Mesendoderm (in vitro differentiated cells): ENCODE data around the gene TBPL1.

Experiments
- DNase-seq: peaks from one replicate; pipeline ENCODE4 v3.0.0; 2013
- H2AK5ac ChIP-seq: 2 replicates; pipeline ENCODE4 v1.6.1; 2013; ENCODE audit warnings: low read length, inconsistent platforms
- H2BK120ac ChIP-seq: 2 replicates; pipeline ENCODE4 v1.6.1; 2013; ENCODE audit warnings: low read depth, mild to moderate bottlenecking, low read length, moderate library complexity, mixed read lengths
- H2BK15ac ChIP-seq: replicated peaks from 2 replicates; pipeline ENCODE4 v1.6.1; 2013; ENCODE audit warnings: low read depth, mild to moderate bottlenecking, moderate library complexity
- H2BK5ac ChIP-seq: 2 replicates; pipeline ENCODE4 v1.6.1; 2013; ENCODE audit warnings: low read length, inconsistent platforms
- H3K18ac ChIP-seq: 2 replicates; pipeline ENCODE4 v1.6.1; 2013; ENCODE audit warnings: mild to moderate bottlenecking, low read length, mixed read lengths
- H3K23ac ChIP-seq: one replicate; pipeline ENCODE4 v1.6.1; 2013; ENCODE audit warnings: low read length
- H3K27ac ChIP-seq: 2 replicates; pipeline ENCODE4 v1.5.1; 2013; ENCODE audit warnings: low read depth, mild to moderate bottlenecking, inconsistent platforms, low read length, moderate library complexity
- H3K27me3 ChIP-seq: 2 replicates; pipeline ENCODE4 v1.6.1; 2013; ENCODE audit warnings: low read length, control low read depth, mild to moderate bottlenecking, inconsistent platforms; ENCODE audit not compliant: insufficient read depth, poor library complexity
- H3K36me3 ChIP-seq: 2 replicates; pipeline ENCODE4 v1.6.1; 2013; ENCODE audit warnings: low read length, inconsistent platforms; ENCODE audit not compliant: control insufficient read depth, insufficient read depth
- H3K4ac ChIP-seq: one replicate; pipeline ENCODE4 v1.6.1; 2013; ENCODE audit warnings: low read depth, mild to moderate bottlenecking, low read length, moderate library complexity
- H3K4me1 ChIP-seq: 2 replicates; pipeline ENCODE4 v1.6.1; 2013; ENCODE audit warnings: low read depth, low read length, inconsistent platforms; ENCODE audit not compliant: control insufficient read depth
- H3K4me2 ChIP-seq: 2 replicates; pipeline ENCODE4 v1.6.1; 2013; ENCODE audit warnings: low read length
- H3K4me3 ChIP-seq: 2 replicates; pipeline ENCODE4 v1.5.1; 2013; ENCODE audit warnings: mild to moderate bottlenecking, low read length
- H3K56ac ChIP-seq: one replicate; pipeline ENCODE4 v1.6.1; 2013; ENCODE audit warnings: low read length
- H3K79me1 ChIP-seq: 2 replicates; pipeline ENCODE4 v1.6.1; 2013; ENCODE audit warnings: low read length, inconsistent platforms
- H3K79me2 ChIP-seq: 2 replicates; pipeline ENCODE4 v1.6.1; 2013; ENCODE audit warnings: mild to moderate bottlenecking, low read length; ENCODE audit not compliant: control insufficient read depth, insufficient read depth
- H3K9ac ChIP-seq: 2 replicates; pipeline ENCODE4 v1.6.1; 2013; ENCODE audit warnings: low read length, inconsistent platforms
- H4K5ac ChIP-seq: one replicate; pipeline ENCODE4 v1.6.1; 2013; ENCODE audit warnings: low read length
- H4K8ac ChIP-seq: one replicate; pipeline ENCODE4 v1.6.1; 2013; ENCODE audit warnings: low read depth, mild to moderate bottlenecking, control low read depth, low read length, moderate library complexity
- WGBS: extraction: QIAGEN DNeasy Blood & Tissue Kit; methylation state at CpG from one replicate; pipeline ENCODE4 v1.1.7; 2013; ENCODE audit warnings: low lambda C conversion rate, missing lambda C conversion rate; ENCODE audit not compliant: insufficient coverage; ENCODE audit errors: extremely low coverage; 5-methylcytosine and 5-hydroxymethylcytosine counted together

TBPL1 gene

DNA sequence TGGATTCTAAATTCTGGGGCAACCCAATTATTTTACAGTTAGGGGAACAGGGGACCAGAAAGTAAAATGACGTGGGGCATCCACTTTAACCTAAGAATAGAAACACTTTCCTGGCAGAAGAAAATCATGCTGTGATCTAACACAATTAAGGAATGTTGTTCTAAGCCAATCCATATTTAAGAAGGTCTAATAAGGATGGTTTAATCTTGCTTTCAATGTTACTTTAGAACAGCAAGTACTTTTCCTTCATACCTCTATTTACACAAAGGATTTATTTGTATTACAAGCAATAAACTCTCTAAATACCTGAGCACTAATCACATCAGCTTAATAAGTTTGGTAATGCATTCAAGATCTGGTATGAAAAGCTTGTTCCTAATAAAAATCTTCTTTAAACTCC lies 67.0 kb downstream of the TBPL1 start:
- H3K9ac ChIP-seq = no peak overlapping the region
- H4K5ac ChIP-seq = no peak overlapping the region
- no peak overlapping the region for H2AK5ac ChIP-seq
- no peak overlapping the region for H3K23ac ChIP-seq
- no peaks in the 10 kb centered on the region for H3K4me1 ChIP-seq
- H3K79me2 ChIP-seq = no peaks in the 10 kb centered on the region
- H4K8ac ChIP-seq = no peak overlapping the region
- H3K56ac ChIP-seq = no peak overlapping the region
- no CpG with 5 or more reads among the region's 1 CpG for WGBS
- no peaks in the 10 kb centered on the region for H3K36me3 ChIP-seq
- H3K27ac ChIP-seq = no peak overlapping the region
- H3K4me2 ChIP-seq = no peak overlapping the region
- DNase-seq = no peak
- no peak overlapping the region for H3K18ac ChIP-seq
- no peak overlapping the region for H2BK15ac ChIP-seq
- no peak overlapping the region for H3K4me3 ChIP-seq
- no peaks in the 10 kb centered on the region for H3K79me1 ChIP-seq
- no peaks in the 10 kb centered on the region for H3K27me3 ChIP-seq
- no peak overlapping the region for H2BK5ac ChIP-seq
- no peak overlapping the region for H3K4ac ChIP-seq
- H2BK120ac ChIP-seq = no peak overlapping the region

DNA sequence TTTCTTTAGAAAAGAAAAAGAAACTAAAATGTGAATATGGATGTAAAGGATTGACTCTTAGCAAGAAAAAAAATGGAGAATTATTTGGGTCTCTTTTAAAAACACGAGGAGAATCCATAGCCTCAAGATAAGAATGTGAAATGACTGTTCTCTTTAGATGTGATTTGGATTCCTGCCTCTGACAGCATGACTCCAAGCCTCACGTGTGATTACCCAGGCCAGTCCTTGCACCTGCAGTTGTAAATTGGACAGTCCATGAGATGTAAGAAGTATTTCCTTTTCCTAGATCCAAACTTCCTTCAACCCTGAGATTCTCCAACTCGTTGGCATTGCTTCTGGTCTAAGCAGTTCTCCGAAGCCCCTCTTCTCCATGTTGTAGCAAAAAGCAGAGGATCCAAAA lies 67.5 kb downstream of the TBPL1 start:
- no peak overlapping the region for H3K18ac ChIP-seq
- no peaks in the 10 kb centered on the region for H3K36me3 ChIP-seq
- no peaks in the 10 kb centered on the region for H3K79me2 ChIP-seq
- H3K79me1 ChIP-seq = no peaks in the 10 kb centered on the region
- no peak overlapping the region for H3K4me3 ChIP-seq
- no peak overlapping the region for H3K4ac ChIP-seq
- H2AK5ac ChIP-seq = no peak overlapping the region
- H3K4me2 ChIP-seq = no peak overlapping the region
- H4K5ac ChIP-seq = no peak overlapping the region
- no peak overlapping the region for H3K56ac ChIP-seq
- H2BK120ac ChIP-seq = no peak overlapping the region
- no CpG with 5 or more reads among the region's 4 CpGs for WGBS
- H3K27ac ChIP-seq = no peak overlapping the region
- no peak overlapping the region for H4K8ac ChIP-seq
- no peak overlapping the region for H3K9ac ChIP-seq
- no peak overlapping the region for H2BK5ac ChIP-seq
- no peak for DNase-seq
- no peak overlapping the region for H2BK15ac ChIP-seq
- no peaks in the 10 kb centered on the region for H3K4me1 ChIP-seq
- H3K27me3 ChIP-seq = no peaks in the 10 kb centered on the region
- no peak overlapping the region for H3K23ac ChIP-seq

DNA sequence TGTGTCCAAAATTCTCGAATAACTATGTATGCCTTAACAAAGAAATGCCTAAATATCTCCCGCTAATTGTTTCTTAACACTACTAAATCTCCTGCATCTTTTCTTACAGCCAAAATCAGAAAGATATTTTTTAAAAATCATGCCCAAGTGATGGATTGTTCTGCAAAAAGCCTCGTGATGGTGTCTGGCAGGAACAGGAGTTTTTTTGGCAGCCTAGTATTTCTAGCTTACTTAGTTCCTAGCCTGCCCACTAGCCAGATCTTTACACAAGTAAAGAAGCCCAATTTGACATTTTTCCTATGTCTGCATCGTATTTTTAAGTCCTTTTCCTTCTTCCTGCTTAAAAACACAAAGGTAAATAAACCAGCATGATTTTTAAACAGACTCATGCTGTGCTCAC lies 67.9 kb downstream of the TBPL1 start:
- H3K4me3 ChIP-seq = no peak overlapping the region
- H2BK5ac ChIP-seq = no peak overlapping the region
- no peak overlapping the region for H4K8ac ChIP-seq
- H3K9ac ChIP-seq = no peak overlapping the region
- H2BK15ac ChIP-seq = no peak overlapping the region
- no peak overlapping the region for H2AK5ac ChIP-seq
- H3K23ac ChIP-seq = no peak overlapping the region
- H3K4me2 ChIP-seq = no peak overlapping the region
- no peaks in the 10 kb centered on the region for H3K79me2 ChIP-seq
- H3K79me1 ChIP-seq = no peaks in the 10 kb centered on the region
- no peak overlapping the region for H3K18ac ChIP-seq
- DNase-seq = no peak
- no peak overlapping the region for H3K4ac ChIP-seq
- H2BK120ac ChIP-seq = no peak overlapping the region
- H3K27ac ChIP-seq = no peak overlapping the region
- no peaks in the 10 kb centered on the region for H3K4me1 ChIP-seq
- H4K5ac ChIP-seq = no peak overlapping the region
- H3K36me3 ChIP-seq = no peaks in the 10 kb centered on the region
- no peaks in the 10 kb centered on the region for H3K27me3 ChIP-seq
- no peak overlapping the region for H3K56ac ChIP-seq
- whole genome bisulfite sequencing = no CpG with 5 or more reads among the region's 4 CpGs

DNA sequence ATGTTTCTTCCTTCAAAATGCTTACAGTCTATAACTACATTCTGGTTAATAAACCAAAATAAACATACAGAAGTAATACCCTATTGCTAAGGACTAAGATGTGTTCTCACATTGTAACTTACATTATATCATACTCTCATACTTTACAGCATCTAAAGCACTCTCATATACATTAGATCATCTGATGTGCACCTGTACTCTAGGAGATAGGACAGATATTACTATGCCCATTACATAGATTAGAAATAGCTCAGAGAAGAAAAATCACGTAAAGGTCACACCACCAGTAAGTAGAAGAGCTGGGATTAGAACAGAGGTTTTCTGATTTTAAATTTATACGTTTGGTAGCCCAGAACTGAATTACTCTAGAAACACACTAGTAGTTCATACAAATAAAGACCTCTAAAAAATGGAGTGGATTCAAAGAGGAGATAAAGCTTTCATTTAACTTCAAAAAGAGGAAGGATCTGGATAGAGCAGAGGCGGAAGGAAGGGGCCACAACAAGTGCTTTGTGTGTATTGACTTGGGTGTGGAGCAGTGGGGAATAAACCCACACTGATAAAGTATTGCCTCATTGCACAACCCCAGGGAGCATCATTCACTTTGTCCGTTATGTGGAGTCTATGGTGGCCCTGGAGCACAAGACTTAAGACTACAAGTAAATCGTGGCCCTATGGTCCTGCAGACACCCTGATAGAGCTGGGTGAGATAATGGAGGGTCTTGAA lies 68.5 kb downstream of the TBPL1 start:
- no peak overlapping the region for H3K23ac ChIP-seq
- H3K4ac ChIP-seq = no peak overlapping the region
- no peak for DNase-seq
- no peak overlapping the region for H2BK15ac ChIP-seq
- no peak overlapping the region for H4K5ac ChIP-seq
- H3K56ac ChIP-seq = no peak overlapping the region
- H3K9ac ChIP-seq = no peak overlapping the region
- no peak overlapping the region for H4K8ac ChIP-seq
- H3K18ac ChIP-seq = no peak overlapping the region
- no CpG with 5 or more reads among the region's 5 CpGs for WGBS
- no peaks in the 10 kb centered on the region for H3K27me3 ChIP-seq
- no peak overlapping the region for H3K27ac ChIP-seq
- no peak overlapping the region for H3K4me2 ChIP-seq
- no peak overlapping the region for H3K4me3 ChIP-seq
- no peaks in the 10 kb centered on the region for H3K4me1 ChIP-seq
- no peak overlapping the region for H2AK5ac ChIP-seq
- H2BK120ac ChIP-seq = no peak overlapping the region
- H3K36me3 ChIP-seq = no peaks in the 10 kb centered on the region
- H2BK5ac ChIP-seq = no peak overlapping the region
- no peaks in the 10 kb centered on the region for H3K79me2 ChIP-seq
- no peaks in the 10 kb centered on the region for H3K79me1 ChIP-seq

GRCh38 chr6:134022650-134023049 lies 69.6 kb downstream of the TBPL1 start:
- Histone ChIP-seq H3K79me2 (no peaks in the 10 kb centered on the region), H2BK15ac (no peak overlapping the region), H2AK5ac (no peak overlapping the region), H3K4ac (no peak overlapping the region), H3K4me3 (no peak overlapping the region), H4K8ac (no peak overlapping the region), H3K18ac (no peak overlapping the region), H3K27ac (no peak overlapping the region), H3K27me3 (no peaks in the 10 kb centered on the region), H3K4me2 (no peak overlapping the region), H3K79me1 (no peaks in the 10 kb centered on the region), H3K9ac (no peak overlapping the region), H3K4me1 (no peaks in the 10 kb centered on the region), H2BK120ac (no peak overlapping the region), H3K23ac (no peak overlapping the region), H3K56ac (no peak overlapping the region), H4K5ac (no peak overlapping the region), H2BK5ac (no peak overlapping the region), H3K36me3 (no peaks in the 10 kb centered on the region)
- no CpG with 5 or more reads among the region's 3 CpGs for WGBS
- DNase-seq = no peak

DNA sequence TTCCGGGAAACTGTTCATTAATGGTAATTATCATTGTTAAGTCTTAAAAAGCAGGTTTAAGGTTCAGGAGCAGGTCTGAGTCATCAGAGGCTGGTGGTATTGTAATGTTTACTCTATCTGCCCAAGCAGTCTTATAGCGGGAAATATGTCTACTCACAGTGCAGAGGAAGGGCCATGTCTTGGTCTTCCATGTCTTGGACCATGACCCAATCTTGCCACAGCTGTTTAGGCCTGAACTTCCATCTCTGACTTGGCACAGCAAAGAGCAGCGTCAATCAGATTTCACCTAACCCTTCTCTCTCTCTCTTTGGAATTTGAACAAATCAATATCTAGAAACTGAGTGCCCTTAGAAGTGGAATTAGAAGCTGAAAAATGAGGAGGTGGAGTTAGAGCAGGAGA lies 73.6 kb downstream of the TBPL1 start:
- Histone ChIP-seq H4K5ac (no peak overlapping the region), H3K27ac (no peak overlapping the region), H3K36me3 (no peaks in the 10 kb centered on the region), H3K4ac (no peak overlapping the region), H3K18ac (no peak overlapping the region), H3K79me2 (no peaks in the 10 kb centered on the region), H2BK15ac (no peak overlapping the region), H3K79me1 (no peaks in the 10 kb centered on the region), H2BK5ac (no peak overlapping the region), H3K9ac (no peak overlapping the region), H3K23ac (no peak overlapping the region), H2AK5ac (no peak overlapping the region), H3K56ac (no peak overlapping the region), H3K4me3 (no peak overlapping the region), H3K4me1 (no peaks in the 10 kb centered on the region), H2BK120ac (no peak overlapping the region), H4K8ac (no peak overlapping the region), H3K4me2 (no peak overlapping the region), H3K27me3 (no peaks in the 10 kb centered on the region)
- DNase-seq = no peak
- no CpG with 5 or more reads among the region's 3 CpGs for WGBS
